ENCODE results near the gene TSPYL4.

DNA sequence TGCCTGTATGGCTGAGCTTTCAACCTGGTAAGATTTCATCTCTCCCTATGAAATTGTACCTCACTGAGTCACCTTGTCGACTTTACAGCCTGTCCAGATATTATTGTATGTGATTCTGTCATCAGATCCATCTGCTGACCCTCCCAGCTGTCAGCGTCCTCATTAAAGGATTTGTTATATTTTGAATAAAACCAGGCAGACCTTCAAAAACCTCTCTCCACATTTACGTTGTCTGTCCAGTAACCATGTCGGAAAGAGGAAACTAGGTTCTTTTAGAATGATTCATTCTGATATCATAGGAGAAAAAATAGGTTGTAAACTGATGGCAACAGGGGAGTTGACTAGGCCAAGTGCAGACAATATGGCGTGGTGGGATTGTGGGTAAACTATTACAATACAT lies 38.5 kb downstream of the TSPYL4 start:
- no peak for TF ChIP-seq EZH2phosphoT487 (IDR thresholded peaks at IDR 0.05; ENCODE audit: borderline replicate concordance)
- TF ChIP-seq CTCF (conservative IDR thresholded peaks at IDR 0.05; ENCODE audit: low read length): no peak

Data from Loucy (cell line).